ENCODE results near the gene HDAC9. TPM values are rescaled to one million over a fixed set of nuclear protein-coding genes. Genes with fewer than 3 reads are reported as not detected.

HDAC9 gene
- total RNA-seq, 3 donors from 2014 or later (not counting 1 experiment from before 2014, with no cell fraction given): 19.1 to 41.1 (median 24.1) TPM

DNA sequence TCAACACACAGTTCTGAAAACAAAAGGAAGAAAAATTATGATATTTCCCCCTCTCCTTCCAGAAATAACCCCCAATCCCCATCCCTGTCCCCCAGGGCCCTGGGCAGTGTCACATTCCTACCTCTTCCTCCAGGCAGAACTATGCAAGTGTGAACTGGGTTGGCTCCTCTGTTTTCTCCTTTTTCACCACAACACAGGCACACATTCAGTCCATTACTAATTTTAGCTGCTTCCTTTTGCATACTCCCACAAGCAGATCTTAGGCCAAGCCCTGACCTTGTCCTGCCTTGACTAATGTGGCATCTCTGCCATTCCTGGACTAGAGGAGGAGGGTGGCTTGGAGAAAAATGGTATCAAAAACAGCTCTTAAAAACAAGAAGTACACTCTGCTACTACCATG is 208.1 kb downstream of the HDAC9 start:
- H3K4me3 ChIP-seq (ENCODE audit: low read length): no peak overlapping the region
- H3K36me3 Mint-ChIP-seq: no peaks in the 10 kb centered on the region
- H3K4me3 Mint-ChIP-seq: no peak overlapping the region

DNA sequence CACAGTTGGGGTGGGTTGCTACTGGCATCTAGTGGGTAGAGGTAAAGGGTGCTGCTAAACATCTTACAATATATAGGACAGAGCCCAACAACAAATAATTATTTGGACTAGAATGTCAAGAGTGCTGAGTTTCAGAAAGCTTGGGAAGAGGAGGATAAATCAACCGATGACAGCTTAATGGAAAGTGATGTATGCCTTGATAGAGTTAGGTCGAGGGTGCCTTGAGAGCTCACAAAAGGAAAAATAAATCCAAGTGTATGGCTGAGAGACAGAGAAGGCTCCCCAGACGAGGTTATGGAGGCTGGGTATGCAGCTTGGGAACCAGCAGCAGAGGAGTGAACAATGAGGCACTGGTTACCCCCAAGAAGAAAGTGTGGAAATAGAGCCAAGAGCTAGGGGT is 211.1 kb downstream of the HDAC9 start:
- ATAC-seq: no peak
- TF ChIP-seq, protein P1, sequence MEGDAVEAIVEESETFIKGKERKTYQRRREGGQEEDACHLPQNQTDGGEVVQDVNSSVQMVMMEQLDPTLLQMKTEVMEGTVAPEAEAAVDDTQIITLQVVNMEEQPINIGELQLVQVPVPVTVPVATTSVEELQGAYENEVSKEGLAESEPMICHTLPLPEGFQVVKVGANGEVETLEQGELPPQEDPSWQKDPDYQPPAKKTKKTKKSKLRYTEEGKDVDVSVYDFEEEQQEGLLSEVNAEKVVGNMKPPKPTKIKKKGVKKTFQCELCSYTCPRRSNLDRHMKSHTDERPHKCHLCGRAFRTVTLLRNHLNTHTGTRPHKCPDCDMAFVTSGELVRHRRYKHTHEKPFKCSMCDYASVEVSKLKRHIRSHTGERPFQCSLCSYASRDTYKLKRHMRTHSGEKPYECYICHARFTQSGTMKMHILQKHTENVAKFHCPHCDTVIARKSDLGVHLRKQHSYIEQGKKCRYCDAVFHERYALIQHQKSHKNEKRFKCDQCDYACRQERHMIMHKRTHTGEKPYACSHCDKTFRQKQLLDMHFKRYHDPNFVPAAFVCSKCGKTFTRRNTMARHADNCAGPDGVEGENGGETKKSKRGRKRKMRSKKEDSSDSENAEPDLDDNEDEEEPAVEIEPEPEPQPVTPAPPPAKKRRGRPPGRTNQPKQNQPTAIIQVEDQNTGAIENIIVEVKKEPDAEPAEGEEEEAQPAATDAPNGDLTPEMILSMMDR (IDR thresholded peaks at IDR 0.05): no peak
- H3K36me3 ChIP-seq (ENCODE audit: control insufficient read depth, insufficient read depth, low read length): no peaks in the 10 kb centered on the region
- no peaks in the 10 kb centered on the region for H3K9me3 Mint-ChIP-seq
- no peak overlapping the region for H3K4me3 Mint-ChIP-seq
- H3K27ac ChIP-seq (ENCODE audit: low read length): no peak overlapping the region
- WGBS (ENCODE audit: insufficient coverage): 67% methylated on average over 3 of the region's 3 CpGs
- no peak overlapping the region for H3K27ac Mint-ChIP-seq
- no peaks in the 10 kb centered on the region for H3K27me3 ChIP-seq (ENCODE audit: control insufficient read depth, insufficient read depth, low read length)
- no peaks in the 10 kb centered on the region for H3K4me1 ChIP-seq (ENCODE audit: control insufficient read depth, insufficient read depth, low read length)
- H3K4me3 ChIP-seq (ENCODE audit: low read length): no peak overlapping the region
- intact Hi-C loops (cut with micrococcal nuclease): no loop called here
- H3K9me3 ChIP-seq (ENCODE audit: control insufficient read depth, insufficient read depth, low read length): no peaks in the 10 kb centered on the region
- H3K27me3 Mint-ChIP-seq (ENCODE audit: low read depth in 2 of 2): no peaks in the 10 kb centered on the region
- H3K36me3 Mint-ChIP-seq: no peaks in the 10 kb centered on the region
- H3K4me1 Mint-ChIP-seq: peaks cover 18 to 24% of the 10 kb centered on the region in 2 donors
- no peak for DNase-seq

More for the DNA sequence above, 208.1 kb downstream of the HDAC9 start:
- Mint-ChIP-seq H3K4me1 (peaks cover 11 to 18% of the 10 kb centered on the region in 2 donors), H3K27me3 (ENCODE audit: low read depth in 2 of 2) (no peaks in the 10 kb centered on the region), H3K9me3 (no peaks in the 10 kb centered on the region), H3K27ac (no peak overlapping the region)
- H3K36me3 ChIP-seq (ENCODE audit: control insufficient read depth, insufficient read depth, low read length): no peaks in the 10 kb centered on the region
- ATAC-seq (no peak), DNase-seq (no peak)
- H3K27ac ChIP-seq (ENCODE audit: low read length): no peak overlapping the region
- H3K4me1 ChIP-seq (ENCODE audit: control insufficient read depth, insufficient read depth, low read length): no peaks in the 10 kb centered on the region
- intact Hi-C loops (cut with micrococcal nuclease): no loop called here
- H3K27me3 ChIP-seq (ENCODE audit: control insufficient read depth, insufficient read depth, low read length): no peaks in the 10 kb centered on the region
- TF ChIP-seq, protein P1 (IDR thresholded peaks at IDR 0.05): no peak
- H3K9me3 ChIP-seq (ENCODE audit: control insufficient read depth, insufficient read depth, low read length): no peaks in the 10 kb centered on the region

DNA sequence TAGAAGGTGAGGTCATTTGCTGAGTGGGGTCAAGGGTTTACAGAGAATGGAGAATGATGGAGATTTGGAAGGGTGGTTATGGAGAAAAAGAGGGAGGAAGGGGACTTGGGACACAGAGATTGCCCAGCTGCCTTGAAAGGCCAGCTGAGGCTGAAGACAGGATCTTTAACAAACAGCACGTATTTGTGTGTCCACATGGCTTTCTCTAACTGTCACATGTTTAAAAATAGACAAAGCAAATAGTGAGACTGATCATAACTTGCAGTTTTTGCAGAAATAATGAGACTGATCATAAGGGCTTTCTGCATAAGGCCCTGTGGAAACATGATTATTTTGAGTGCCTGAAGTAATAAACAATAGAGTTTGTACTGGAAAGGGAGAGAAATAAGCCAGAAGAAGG is 212.7 kb downstream of the HDAC9 start:
- Mint-ChIP-seq H3K27ac (no peak overlapping the region), H3K4me1 (peaks cover 22 to 27% of the 10 kb centered on the region in 2 donors), H3K4me3 (no peak overlapping the region), H3K9me3 (no peaks in the 10 kb centered on the region), H3K36me3 (no peaks in the 10 kb centered on the region), H3K27me3 (ENCODE audit: low read depth in 2 of 2) (no peaks in the 10 kb centered on the region)
- TF ChIP-seq, protein P1 (IDR thresholded peaks at IDR 0.05): no peak
- no peaks in the 10 kb centered on the region for H3K36me3 ChIP-seq (ENCODE audit: control insufficient read depth, insufficient read depth, low read length)
- no peaks in the 10 kb centered on the region for H3K4me1 ChIP-seq (ENCODE audit: control insufficient read depth, insufficient read depth, low read length)
- intact Hi-C loops (cut with micrococcal nuclease): no loop called here
- H3K4me3 ChIP-seq (ENCODE audit: low read length): no peak overlapping the region
- no peaks in the 10 kb centered on the region for H3K9me3 ChIP-seq (ENCODE audit: control insufficient read depth, insufficient read depth, low read length)
- no peak overlapping the region for H3K27ac ChIP-seq (ENCODE audit: low read length)
- DNase-seq: no peak
- no peaks in the 10 kb centered on the region for H3K27me3 ChIP-seq (ENCODE audit: control insufficient read depth, insufficient read depth, low read length)
- 79% methylated on average over 1 of the region's 1 CpG for WGBS (ENCODE audit: insufficient coverage)
- ATAC-seq: no peak

DNA sequence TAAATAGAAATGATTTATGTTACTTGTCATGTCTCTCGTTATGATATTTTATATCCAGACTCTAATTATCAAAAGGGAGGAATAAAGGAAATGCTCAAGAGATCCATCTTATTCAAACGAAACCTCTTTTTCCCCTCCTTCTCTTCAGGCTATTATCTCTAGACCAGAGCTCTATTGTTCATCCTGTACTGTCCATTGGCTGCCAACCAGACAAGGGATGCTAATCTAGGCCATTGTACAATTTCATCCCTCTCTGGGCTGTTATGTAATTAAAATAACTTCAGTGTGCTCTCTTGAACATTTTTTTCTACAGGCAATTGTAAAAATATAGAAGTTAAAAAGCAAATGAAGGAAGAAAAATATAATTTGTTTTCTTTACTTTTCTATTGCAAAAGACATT is 220.4 kb downstream of the HDAC9 start:
- no peaks in the 10 kb centered on the region for H3K27me3 Mint-ChIP-seq (ENCODE audit: low read depth in 2 of 2)
- H3K27me3 ChIP-seq (ENCODE audit: control insufficient read depth, insufficient read depth, low read length): no peaks in the 10 kb centered on the region
- no peaks in the 10 kb centered on the region for H3K4me1 ChIP-seq (ENCODE audit: control insufficient read depth, insufficient read depth, low read length)
- TF ChIP-seq, protein P1 (IDR thresholded peaks at IDR 0.05): no peak
- no peaks in the 10 kb centered on the region for H3K36me3 ChIP-seq (ENCODE audit: control insufficient read depth, insufficient read depth, low read length)
- ATAC-seq (no peak), DNase-seq (no peak)
- H3K4me1 Mint-ChIP-seq: peaks cover 9 to 11% of the 10 kb centered on the region in 2 donors
- no peaks in the 10 kb centered on the region for H3K36me3 Mint-ChIP-seq
- H3K9me3 ChIP-seq (ENCODE audit: control insufficient read depth, insufficient read depth, low read length): no peaks in the 10 kb centered on the region
- H3K4me3 Mint-ChIP-seq: no peak overlapping the region
- intact Hi-C loops (cut with micrococcal nuclease): no loop called here
- no peaks in the 10 kb centered on the region for H3K9me3 Mint-ChIP-seq
- H3K4me3 ChIP-seq (ENCODE audit: low read length): no peak overlapping the region
- no peak overlapping the region for H3K27ac Mint-ChIP-seq
- 82% methylated on average over 2 of the region's 2 CpGs for WGBS (ENCODE audit: insufficient coverage)
- H3K27ac ChIP-seq (ENCODE audit: low read length): no peak overlapping the region

Data from natural killer cell (primary cell).